RWPE2 (cell line): ENCODE data around the gene ITPR1.
"Not testable (repeated sequence)": the region's sequence is repeated elsewhere in the genome, so short reads cannot be mapped to it uniquely, and the experiment has no call there.

ENCODE experiments used
- ATAC-seq: fragments of 200-7000 bp; cut with Tn5 transposase; 3 replicates; pipeline ENCODE4 v1.9.1; 2021; ENCODE audit warnings: low read depth
- DNase-seq: peaks from one replicate; pipeline ENCODE4 v3.0.0-alpha.2; 2020; ENCODE audit warnings: low spot score
- H3K27ac ChIP-seq: fragments of 450-650 bp; 2 replicates; pipeline ENCODE4 v1.5.1; 2017; ENCODE audit warnings: mild to moderate bottlenecking; ENCODE audit not compliant: poor library complexity, severe bottlenecking
- H3K27me3 ChIP-seq: fragments of 250-450 bp; sonication (Bioruptor Pico); 2 replicates; pipeline ENCODE4 v1.5.1; 2021; ENCODE audit warnings: mild to moderate bottlenecking, moderate library complexity; ENCODE audit not compliant: insufficient read depth, poor library complexity, severe bottlenecking
- H3K36me3 ChIP-seq: fragments of 250-450 bp; sonication (Bioruptor Pico); 2 replicates; pipeline ENCODE4 v1.5.1; 2020; ENCODE audit warnings: low read depth, mild to moderate bottlenecking, moderate library complexity
- H3K4me1 ChIP-seq: fragments of 250-450 bp; sonication (Bioruptor Pico); 2 replicates; pipeline ENCODE4 v1.5.1; 2021; ENCODE audit warnings: mild to moderate bottlenecking, moderate library complexity; ENCODE audit not compliant: insufficient read depth, poor library complexity, severe bottlenecking
- H3K4me3 ChIP-seq: fragments of 250-450 bp; sonication (Bioruptor Pico); 2 replicates; pipeline ENCODE4 v1.5.1; 2021; ENCODE audit warnings: mild to moderate bottlenecking, moderate library complexity; ENCODE audit not compliant: severe bottlenecking
- H3K9me3 ChIP-seq: fragments of 250-450 bp; sonication (Bioruptor Pico); 2 replicates; pipeline ENCODE4 v1.5.1; 2021; ENCODE audit warnings: mild to moderate bottlenecking, moderate library complexity; ENCODE audit not compliant: severe bottlenecking
- CTCF ChIP-seq: fragments of 450-650 bp; IDR thresholded peaks from one replicate; pipeline ENCODE4 v1.5.1; 2017; ENCODE audit warnings: mild to moderate bottlenecking, moderate library complexity; ENCODE audit not compliant: poor library complexity, severe bottlenecking

The ITPR1 gene

GRCh38 chr3:4591669-4592068, 98.5 kb downstream of the ITPR1 start:
- ATAC-seq = no peak
- DNase-seq = no peak
- no peaks in the 10 kb centered on the region for H3K4me1 ChIP-seq
- no peaks in the 10 kb centered on the region for H3K36me3 ChIP-seq
- H3K27me3 ChIP-seq = no peaks in the 10 kb centered on the region
- no peaks in the 10 kb centered on the region for H3K9me3 ChIP-seq
- no peak overlapping the region for H3K27ac ChIP-seq
- TF ChIP-seq CTCF = no peak
- no peak overlapping the region for H3K4me3 ChIP-seq

- TF ChIP-seq CTCF = no peak
- no peak for ATAC-seq
- no peak for DNase-seq
- no peaks in the 10 kb centered on the region for H3K27me3 ChIP-seq
- H3K27ac ChIP-seq = no peak overlapping the region
- no peaks in the 10 kb centered on the region for H3K4me1 ChIP-seq
- H3K9me3 ChIP-seq = no peaks in the 10 kb centered on the region
- H3K4me3 ChIP-seq = no peak overlapping the region
- no peaks in the 10 kb centered on the region for H3K36me3 ChIP-seq
Measured at GRCh38 chr3:4593014-4593413, 99.9 kb downstream of the ITPR1 start.

GRCh38 chr3:4595710-4596113, 102.6 kb downstream of the ITPR1 start:
- Histone ChIP-seq H3K27me3 (no peaks in the 10 kb centered on the region), H3K27ac (no peak overlapping the region), H3K4me3 (no peak overlapping the region), H3K4me1 (no peaks in the 10 kb centered on the region), H3K9me3 (no peaks in the 10 kb centered on the region), H3K36me3 (no peaks in the 10 kb centered on the region)
- DNase-seq (no peak), ATAC-seq (no peak)
- TF ChIP-seq CTCF = no peak

GRCh38 chr3:4596612-4597011, 103.5 kb downstream of the ITPR1 start:
- DNase-seq = no peak
- Histone ChIP-seq H3K27ac (no peak overlapping the region), H3K36me3 (no peaks in the 10 kb centered on the region), H3K4me1 (no peaks in the 10 kb centered on the region), H3K4me3 (no peak overlapping the region), H3K27me3 (no peaks in the 10 kb centered on the region), H3K9me3 (no peaks in the 10 kb centered on the region)
- TF ChIP-seq CTCF = no peak
- no peak for ATAC-seq

GRCh38 chr3:4597208-4597985, 104.2 kb downstream of the ITPR1 start:
- ATAC-seq (no peak), DNase-seq (no peak)
- Histone ChIP-seq H3K36me3 (no peaks in the 10 kb centered on the region), H3K27ac (no peak overlapping the region), H3K4me3 (no peak overlapping the region), H3K4me1 (no peaks in the 10 kb centered on the region), H3K9me3 (no peaks in the 10 kb centered on the region), H3K27me3 (no peaks in the 10 kb centered on the region)
- TF ChIP-seq CTCF = no peak

- not testable (repeated sequence) for H3K27ac ChIP-seq, H3K4me3 ChIP-seq, H3K9me3 ChIP-seq, H3K27me3 ChIP-seq, H3K4me1 ChIP-seq, H3K36me3 ChIP-seq, DNase-seq, ATAC-seq
Measured at GRCh38 chr3:4598232-4598631, 105.1 kb downstream of the ITPR1 start.
